A172 (cell line): ENCODE results near the gene FDPS. TPM values are rescaled to one million over a fixed set of nuclear protein-coding genes. Genes with fewer than 3 reads are reported as not detected.
"Not testable (repeated sequence)": the region's sequence is repeated elsewhere in the genome, so short reads cannot be mapped to it uniquely, and the experiment has no call there.

Experiments used
- DNase-seq: peaks from one replicate; pipeline ENCODE4 v3.0.0-alpha.2; 2015; ENCODE audit warnings: low spot score
- total RNA-seq: library from RNA; depleted of rRNA; stranded (reverse); fragments of >200 nt; shearing (Covaris generic); gene quantifications from 2 replicates; pipeline ENCODE4 v1.2.3, GENCODE V29; 2014

FDPS gene
- total RNA-seq, 1 experiment from 2014 or later, result 304 TPM

DNA sequence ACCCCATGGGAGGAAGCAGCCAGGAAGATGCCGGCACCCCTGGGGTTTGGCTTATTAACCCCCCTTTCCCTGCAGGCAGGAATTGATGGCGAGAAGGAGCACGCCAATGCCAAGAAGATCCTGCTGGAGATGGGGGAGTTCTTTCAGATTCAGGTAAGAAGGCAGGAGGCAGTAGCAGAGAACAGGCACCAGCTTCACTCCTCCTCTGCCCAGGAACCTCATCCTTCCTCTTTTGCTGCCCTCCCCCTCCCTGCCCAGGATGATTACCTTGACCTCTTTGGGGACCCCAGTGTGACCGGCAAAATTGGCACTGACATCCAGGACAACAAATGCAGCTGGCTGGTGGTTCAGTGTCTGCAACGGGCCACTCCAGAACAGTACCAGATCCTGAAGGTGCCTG is 10.9 kb downstream of the FDPS start:
- no peak for DNase-seq

DNA sequence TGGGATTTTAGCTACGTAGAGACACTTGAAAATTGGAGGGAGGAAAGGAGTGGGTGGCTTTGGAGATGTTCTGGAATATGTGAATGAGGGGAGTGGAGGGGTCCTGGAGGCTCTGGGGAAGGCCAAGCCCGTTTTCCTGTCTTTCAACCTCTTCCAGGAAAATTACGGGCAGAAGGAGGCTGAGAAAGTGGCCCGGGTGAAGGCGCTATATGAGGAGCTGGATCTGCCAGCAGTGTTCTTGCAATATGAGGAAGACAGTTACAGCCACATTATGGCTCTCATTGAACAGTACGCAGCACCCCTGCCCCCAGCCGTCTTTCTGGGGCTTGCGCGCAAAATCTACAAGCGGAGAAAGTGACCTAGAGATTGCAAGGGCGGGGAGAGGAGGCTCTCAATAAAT is 11.6 kb downstream of the FDPS start:
- no peak for DNase-seq

DNA sequence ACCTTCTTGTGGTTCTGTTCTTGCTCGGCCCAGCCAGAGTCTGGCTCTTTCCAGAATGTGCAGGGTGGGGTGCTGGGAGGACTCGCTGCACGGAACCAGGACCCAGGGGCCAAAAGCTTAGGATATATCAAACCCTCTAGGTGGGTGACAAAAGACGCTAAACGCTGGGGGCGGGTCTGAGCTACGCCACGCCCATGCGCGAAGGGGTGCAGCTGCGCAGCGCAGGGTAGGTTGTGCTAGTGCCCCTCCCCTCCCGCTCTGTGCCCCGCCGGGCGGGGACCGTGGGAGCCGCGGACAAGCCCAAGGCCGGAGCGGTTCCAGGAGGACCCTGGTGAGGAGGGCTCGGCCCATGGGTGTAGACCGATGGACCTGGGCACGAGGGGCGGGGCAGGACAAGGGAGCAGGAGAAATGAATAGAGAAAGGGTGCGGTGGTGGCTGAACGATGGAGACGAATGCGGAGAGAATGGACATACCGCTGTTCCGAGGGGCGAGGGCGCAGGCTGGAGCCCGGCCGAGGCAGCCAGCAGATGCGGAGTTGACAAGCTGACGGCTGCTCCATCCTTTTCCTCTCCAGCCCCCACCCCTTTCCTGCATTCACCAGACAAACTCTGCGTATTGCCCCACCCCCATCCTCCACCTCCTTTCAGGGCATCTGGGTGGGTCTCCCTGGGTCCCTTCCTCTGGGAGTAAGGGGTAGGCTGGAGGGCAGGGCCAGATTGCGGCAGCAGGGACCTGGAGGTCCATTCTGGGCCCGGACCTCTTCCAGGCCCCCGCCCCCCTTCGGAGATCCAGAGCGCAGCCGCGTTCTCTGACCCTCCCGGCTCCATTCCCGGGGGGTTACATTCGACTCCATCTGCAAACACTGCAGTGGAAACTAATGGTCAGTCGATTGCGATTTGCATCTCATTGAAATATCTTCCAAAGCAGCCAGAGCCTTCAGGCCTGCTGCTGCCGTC is 12.3 kb downstream of the FDPS start, which contains the start of gene RUSC1:
Gene RUSC1 (plus strand): TSS at position 234 of the 957 bp plus-strand sequence. CDS start 880 bp downstream, outside the sequence.
- no peak for DNase-seq

DNA sequence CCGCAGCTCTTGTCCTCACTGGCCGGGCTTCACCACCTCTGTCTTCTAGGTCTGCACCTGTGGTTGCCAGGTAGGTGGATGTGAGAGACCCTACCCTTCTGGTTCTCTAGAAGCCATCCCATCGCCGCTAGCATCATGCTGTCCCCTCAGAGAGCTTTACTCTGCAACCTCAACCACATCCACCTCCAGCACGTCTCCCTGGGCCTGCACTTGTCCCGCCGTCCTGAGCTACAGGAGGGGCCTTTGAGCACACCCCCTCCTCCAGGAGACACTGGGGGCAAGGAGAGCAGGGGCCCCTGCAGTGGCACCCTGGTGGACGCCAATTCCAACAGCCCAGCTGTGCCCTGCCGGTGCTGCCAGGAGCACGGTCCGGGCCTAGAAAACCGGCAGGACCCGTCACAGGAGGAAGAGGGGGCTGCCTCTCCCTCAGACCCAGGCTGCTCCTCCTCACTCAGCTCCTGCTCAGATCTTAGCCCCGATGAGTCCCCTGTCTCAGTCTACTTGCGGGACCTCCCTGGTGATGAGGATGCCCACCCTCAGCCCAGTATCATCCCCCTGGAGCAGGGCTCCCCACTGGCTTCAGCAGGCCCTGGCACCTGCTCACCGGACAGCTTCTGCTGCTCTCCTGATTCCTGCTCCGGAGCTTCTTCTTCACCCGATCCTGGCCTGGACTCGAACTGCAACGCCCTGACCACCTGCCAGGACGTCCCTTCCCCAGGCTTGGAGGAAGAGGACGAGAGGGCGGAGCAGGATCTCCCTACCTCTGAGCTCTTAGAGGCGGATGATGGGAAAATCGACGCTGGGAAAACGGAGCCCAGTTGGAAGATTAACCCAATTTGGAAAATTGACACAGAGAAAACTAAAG is 13.2 kb downstream of the FDPS start:
- DNase-seq, result no peak

DNA sequence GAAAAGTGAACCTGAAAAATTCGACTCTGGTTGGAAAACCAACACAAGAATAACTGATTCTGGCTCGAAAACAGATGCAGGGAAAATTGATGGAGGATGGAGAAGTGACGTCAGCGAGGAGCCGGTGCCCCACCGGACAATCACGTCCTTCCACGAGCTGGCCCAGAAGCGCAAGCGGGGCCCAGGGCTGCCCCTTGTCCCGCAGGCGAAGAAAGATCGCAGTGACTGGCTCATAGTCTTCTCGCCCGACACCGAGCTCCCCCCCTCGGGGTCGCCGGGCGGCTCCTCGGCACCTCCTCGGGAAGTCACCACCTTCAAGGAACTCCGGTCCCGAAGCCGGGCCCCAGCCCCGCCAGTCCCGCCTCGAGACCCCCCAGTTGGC is 13.9 kb downstream of the FDPS start:
- DNase-seq, result peak; percentile 40

DNA sequence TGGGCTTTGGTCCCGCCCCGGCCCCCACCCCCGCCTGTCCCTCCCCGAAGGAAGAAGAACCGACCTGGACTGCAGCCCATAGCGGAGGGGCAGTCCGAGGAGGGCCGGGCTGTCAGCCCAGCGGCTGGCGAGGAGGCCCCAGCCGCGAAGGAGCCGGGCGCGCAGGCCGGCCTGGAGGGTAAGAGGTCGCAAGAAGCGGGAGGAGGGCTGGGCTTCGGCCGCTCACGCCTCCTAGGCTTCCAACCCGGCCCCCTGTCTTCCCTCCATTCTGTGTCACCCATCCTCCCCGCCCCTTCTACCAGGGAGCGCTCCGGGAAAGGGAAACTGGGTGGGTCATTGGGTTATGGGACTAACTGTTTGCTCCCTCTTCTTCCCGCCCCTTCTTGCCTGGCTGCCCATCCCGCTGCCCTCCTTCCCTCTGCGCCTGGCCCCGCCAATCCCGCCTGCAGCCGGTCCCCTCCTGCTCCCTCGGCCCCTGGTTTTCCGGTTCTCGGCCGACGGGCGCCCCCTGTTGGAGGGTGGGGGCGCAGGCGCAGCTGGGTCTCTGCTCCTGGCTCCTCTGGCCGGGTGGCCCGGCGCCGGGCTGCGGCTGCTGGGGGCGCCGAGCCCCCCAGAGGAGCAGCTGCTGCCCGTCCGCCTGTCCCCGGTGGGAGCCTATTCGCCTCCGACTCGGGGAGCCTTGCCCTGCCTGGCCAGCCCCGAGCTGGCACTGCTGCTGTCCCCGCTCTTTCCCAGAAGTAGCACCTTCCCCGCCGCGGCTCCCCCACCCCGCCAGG is 14.5 kb downstream of the FDPS start:
- peak; percentile 98 for DNase-seq

DNA sequence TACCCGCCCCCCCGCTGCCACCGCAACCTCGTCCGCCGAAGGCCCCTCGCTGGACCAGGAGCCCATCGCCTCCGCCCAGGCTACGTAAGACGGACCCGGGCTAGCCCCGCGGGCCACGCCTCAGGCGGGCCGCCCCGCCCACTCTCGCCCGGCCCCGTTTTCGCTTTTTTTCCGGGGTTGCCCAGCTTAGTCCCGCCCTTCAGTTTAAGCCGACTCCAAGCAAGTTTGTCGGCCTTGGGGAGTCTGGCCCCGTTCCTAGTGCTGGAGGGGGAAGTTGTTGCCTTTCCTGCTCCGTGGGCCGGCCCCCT is 15.0 kb downstream of the FDPS start:
- DNase-seq, result peak; percentile 90

DNA sequence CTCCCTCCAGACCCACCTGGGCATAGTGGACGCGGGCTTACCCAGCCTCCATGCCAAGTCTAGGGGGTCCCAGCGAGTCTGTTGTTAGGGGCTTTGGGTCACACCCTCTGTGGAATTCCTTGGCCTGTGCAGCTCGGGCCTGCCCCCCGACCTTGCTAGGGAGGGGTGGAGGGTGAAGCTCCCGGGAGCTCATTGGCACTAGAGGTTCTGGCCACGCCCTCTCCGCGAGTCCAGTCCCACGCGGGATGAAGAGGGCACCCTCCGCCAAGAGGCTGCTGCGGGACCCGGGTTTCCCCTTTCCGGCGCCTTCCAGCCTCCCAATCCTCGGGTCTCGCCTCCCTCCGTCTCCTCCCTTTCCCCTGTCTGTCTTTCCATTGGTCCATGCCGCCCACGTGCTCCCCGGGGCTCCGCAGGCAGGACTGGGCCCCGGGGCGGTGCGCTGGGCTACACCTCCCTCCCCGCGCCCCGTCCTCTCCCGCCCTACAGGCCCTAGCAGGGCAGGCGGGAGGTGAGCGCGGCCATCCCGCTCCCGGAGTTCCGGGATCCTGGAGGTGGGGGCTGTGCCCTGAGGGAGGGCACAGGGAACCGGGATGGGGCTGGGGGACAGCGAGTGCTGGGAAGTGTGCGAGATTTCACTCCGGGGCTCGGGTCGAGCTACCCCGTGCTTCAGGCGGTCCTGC is 15.5 kb downstream of the FDPS start:
- peak; percentile 97 for DNase-seq

DNA sequence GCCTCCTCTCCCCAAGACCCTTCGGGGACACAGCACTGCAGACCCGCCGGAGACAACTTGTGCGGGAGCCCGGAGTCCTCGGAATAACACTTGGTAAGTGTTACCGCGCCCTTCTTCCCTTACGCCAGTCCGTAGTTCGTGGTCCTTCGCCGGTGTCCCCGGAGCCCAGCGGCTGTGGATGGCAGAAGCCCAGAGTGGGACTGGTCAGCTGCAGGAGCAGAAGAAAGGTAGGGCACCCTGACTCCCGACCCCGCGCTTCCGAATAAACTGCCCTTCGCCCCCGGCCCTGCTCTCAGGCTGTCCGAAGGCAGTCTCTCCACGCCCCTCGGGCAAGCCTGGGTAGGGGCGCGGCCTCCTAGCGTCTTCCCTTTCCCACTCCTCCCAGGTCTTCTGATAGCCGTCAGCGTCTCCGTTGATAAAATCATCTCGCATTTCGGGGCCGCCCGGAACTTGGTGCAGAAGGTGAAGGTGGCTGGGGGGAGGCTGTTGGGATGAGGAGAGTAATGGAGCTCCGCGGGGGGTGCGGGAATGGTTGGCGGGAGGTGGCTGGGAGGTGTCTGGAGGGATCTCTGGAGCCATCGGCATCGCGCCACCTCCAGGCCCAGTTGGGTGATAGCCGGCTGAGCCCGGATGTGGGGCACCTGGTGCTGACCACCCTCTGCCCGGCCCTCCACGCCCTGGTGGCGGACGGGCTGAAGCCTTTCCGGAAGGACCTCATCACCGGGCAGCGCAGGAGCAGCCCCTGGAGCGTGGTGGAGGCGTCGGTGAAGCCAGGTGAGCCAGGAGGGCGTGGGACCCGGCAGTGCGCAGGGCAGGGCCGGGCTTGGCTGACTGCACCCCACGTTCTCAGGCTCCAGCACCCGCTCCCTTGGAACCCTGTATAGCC is 16.3 kb downstream of the FDPS start:
- DNase-seq, result peak; percentile 82

DNA sequence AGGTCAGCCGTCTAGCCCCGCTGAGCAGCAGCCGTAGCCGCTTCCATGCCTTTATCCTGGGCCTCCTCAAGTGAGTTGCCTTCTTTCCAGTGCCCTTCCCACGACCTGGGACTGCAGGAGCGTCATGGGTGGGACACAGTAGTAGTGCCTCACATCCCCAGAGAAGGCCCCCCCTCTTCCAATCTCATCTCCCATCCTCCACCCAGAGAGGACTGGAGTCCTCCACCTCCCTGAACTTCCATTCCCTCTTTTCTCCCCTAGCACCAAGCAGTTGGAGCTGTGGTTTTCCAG is 16.9 kb downstream of the FDPS start:
- DNase-seq, result peak; percentile 16

DNA sequence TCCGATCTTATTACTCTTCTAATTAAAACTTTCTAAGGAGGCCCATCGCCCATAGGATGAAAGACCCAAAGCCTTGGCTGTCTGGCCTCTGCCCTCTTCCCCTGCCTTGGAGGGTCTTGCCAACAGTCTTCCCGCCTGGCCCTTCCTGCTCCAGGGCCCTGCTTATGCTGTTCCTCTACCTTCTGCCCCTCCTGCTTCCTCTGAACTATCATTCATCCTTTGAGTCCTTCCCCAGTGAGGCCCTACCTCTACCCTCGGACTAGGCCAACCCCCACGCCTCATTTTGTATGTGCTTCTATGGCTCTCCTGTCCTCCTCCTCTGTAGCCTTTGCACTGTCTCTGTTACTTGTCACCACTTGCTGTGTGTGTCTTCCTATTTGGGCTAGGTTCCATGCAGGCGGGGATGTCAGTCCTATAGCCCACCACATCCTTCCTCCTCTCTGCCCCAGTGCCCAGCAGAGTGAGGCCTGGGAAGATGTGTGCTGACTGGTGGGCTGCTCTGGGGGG is 17.4 kb downstream of the FDPS start:
- no peak for DNase-seq

DNA sequence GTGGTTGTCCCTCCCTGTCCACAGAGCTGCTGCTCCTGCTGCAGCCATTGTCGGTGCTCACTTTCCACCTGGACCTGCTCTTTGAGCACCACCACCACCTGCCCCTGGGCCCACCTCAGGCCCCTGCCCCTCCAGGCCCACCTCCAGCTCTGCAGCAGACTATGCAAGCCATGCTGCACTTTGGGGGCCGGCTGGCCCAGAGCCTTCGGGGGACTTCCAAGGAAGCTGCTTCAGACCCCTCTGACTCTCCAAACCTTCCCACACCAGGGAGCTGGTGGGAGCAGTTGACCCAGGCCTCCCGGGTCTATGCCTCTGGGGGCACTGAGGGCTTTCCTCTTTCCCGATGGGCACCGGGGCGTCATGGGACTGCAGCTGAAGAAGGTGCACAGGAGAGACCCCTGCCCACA is 18.0 kb downstream of the FDPS start:
- no peak for DNase-seq

DNA sequence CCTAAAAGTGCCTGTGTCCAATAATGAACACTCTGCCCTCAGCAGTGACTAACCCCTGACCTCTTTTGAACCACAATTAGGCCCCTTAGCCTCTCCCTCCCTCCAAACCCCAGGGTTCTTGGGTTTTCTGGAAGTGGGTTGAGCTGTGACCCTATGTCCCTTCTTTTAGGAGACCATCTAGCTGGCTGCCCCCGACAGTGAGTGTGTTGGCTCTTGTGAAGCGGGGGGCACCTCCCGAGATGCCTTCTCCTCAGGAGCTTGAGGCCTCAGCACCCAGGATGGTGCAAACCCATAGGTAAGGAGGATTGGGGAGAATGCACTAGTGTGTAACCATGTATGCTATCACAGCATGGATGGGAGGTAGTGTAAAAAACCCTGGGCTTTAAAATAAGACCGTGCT is 19.3 kb downstream of the FDPS start:
- DNase-seq, result no peak

DNA sequence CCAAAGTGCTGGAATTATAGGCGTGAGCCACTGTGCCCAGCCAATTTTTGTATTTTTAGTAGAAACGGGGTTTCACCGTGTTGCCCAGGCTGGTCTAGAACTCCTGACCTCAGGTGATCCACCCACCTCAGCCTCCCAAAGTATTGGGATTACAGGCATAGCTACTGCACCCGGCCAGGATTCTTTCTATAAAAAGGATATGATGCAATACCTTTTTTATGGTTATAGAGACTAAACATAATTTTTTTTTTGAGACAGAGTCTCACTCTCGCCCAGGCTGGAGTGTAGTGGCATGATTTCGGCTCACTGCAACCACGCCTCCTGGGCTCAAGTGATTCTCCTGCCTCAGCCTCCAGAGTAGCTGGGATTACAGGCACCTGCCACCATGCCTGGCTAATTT is 20.2 kb downstream of the FDPS start:
- DNase-seq, result not testable (repeated sequence)

DNA sequence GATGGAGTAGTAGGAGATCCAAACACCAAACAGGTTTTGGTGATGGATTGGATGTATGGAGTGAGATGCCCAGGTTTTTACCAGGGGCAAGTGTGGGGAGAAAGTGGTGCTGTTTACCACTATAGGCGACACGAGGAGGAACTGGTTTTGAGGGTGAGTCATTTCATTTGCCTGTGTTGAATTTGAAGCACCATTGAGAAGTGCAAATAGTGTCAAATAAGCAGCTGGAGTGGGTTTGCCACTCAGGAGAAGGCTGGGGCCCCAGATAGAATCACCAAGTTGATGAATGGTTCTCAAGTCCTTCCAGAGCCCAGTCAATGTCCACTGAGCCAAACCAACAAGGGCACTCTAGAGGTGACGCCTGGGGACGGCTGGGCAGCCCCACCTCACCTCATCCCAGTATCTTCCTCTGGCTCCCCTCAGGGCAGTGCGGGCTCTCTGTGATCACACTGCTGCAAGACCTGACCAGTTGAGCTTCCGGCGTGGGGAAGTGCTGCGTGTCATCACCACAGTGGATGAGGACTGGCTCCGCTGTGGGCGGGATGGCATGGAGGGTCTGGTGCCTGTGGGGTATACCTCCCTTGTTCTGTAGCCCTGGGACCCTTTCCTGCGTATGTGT is 21.4 kb downstream of the FDPS start:
- DNase-seq, result no peak

DNA sequence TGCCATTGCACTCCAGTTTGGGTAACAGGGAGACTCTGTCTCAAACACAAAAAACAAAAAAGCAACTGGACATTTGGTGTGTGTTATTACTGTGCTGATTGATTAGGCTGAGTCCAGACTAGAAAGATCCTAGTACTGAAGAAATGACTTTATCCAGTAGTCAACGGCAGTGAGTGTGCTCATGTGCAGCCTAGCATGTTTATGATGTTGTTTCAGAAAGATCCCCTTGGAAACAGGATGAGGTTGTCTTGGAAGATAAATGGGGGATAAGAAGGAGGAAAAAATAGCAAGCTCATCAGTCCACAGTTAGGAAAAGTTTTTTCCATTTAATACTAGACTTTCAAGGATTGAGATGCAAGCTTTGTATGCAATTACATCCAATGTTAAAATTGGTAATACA is 26.3 kb downstream of the FDPS start:
- DNase-seq, result no peak

DNA sequence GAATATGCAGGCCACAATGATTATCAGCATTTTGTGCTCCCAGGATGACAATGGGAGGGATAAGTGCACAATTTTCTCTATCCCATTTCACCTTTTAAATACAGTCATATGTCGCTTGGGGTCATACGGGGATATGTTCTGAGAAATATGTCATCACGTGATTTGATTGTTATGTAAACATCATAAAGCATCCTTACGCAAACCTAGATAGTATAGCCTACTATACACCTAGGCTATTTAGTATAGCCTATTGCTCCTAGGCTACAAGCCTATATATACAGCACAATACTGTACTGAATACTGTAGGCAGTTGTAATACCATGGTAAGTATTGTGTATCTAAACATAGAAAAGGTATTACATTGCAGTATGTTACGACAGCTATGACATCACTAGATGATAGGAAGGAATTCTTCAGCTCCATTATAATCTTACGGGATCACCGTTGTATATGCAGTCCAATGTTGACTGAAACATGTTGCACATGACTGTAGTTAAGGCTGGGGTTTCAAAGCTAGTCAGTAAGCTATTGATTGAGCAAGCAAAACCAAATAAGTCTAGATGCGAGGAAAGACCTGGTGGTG is 30.9 kb downstream of the FDPS start:
- DNase-seq, result no peak

DNA sequence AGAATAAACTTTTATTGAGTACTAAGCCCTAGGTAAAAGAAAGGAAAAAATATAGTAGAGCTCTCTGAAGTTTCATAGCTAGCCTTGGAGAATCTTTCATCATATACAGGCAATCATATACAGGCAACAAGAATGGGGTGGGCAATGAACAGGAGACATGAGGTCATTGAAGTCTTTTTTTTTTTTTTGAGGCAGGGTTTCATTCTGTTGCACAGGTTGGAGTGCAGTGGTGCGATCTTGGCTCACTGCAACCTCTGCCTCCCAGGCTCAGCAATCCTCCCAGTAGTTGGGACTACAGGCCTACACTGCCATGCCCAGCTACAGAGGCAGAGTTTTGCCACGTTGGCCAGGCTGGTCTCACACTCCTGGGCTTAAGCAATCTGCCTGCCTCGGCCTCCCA is 34.2 kb downstream of the FDPS start:
- DNase-seq, result no peak

DNA sequence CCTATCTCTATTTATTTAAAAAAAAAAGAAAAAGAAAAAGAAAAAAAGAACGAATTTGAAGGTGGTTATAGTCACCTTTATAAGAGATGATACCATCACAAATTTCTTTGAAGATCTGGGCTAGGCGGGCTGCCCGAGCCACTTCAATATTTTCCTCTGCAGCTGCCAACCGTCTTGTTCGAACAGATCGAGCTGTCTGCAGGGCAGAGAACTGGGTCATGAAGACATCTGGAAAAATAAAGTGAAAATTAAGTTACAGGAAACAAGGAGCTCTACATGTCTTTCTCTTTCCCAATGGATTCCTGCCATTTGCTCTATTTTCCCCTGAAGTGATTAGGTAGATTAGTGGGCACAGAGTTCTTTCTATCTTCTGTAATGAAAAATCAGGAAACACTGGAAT is 44.0 kb downstream of the FDPS start:
- no peak for DNase-seq

DNA sequence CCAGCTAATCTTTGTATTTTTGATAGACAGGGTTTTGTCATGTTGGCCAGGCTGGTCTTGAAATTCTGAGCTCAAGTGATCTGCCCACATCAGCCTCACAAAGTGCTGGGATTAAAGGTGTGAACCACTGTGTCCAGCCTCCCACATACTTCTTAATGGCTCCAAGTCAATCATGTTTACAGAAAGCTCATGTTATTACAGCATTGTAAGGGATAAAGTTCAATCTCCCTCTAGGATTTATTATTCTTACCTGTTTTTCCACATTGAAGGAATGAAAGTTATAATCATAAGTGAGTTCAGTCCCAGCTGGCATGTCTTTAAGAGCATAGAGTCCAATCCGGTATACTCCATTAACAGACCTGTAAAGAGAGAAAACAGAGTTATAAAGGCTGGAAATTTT is 51.4 kb downstream of the FDPS start:
- no peak for DNase-seq
